Hepatocyte (in vitro differentiated cells): ENCODE data around the gene METTL25. TPM values are rescaled to one million over a fixed set of nuclear protein-coding genes. Genes with fewer than 3 reads are reported as not detected.

Source experiments
- DNase-seq: peaks from one replicate; pipeline ENCODE4 v3.0.0-alpha.2; 2016; ENCODE audit warnings: low spot score
- H2AFZ ChIP-seq: fragments of 200-600 bp; sonication (generic); 2 replicates; pipeline ENCODE4 v1.6.0; 2016; ENCODE audit warnings: antibody characterized with exemption, mild to moderate bottlenecking
- H3K27ac ChIP-seq: fragments of 200-600 bp; sonication (generic); 2 replicates; pipeline ENCODE4 v1.5.1; 2016; ENCODE audit warnings: mild to moderate bottlenecking
- H3K27me3 ChIP-seq: fragments of 200-600 bp; sonication (generic); 2 replicates; pipeline ENCODE4 v1.6.1; 2016
- H3K36me3 ChIP-seq: fragments of 200-600 bp; sonication (generic); replicated peaks from 2 replicates; pipeline ENCODE4 v1.5.1; 2016; ENCODE audit warnings: low read depth; ENCODE audit not compliant: insufficient read depth
- H3K4me1 ChIP-seq: fragments of 200-600 bp; sonication (generic); 2 replicates; pipeline ENCODE4 v1.5.1; 2016; ENCODE audit warnings: mild to moderate bottlenecking, moderate library complexity; ENCODE audit not compliant: insufficient read depth
- H3K4me2 ChIP-seq: fragments of 200-600 bp; sonication (generic); 2 replicates; pipeline ENCODE4 v1.6.0; 2016
- H3K4me3 ChIP-seq: fragments of 200-600 bp; sonication (generic); 2 replicates; pipeline ENCODE4 v1.5.1; 2016; ENCODE audit warnings: mild to moderate bottlenecking
- H3K79me2 ChIP-seq: fragments of 200-600 bp; sonication (generic); 2 replicates; pipeline ENCODE4 v1.6.0; 2017; ENCODE audit warnings: mild to moderate bottlenecking
- H3K9me2 ChIP-seq: fragments of 200-600 bp; sonication (generic); replicated peaks from 2 replicates; pipeline ENCODE4 v1.6.0; 2017; ENCODE audit warnings: mild to moderate bottlenecking; ENCODE audit not compliant: insufficient read depth
- H3K9me3 ChIP-seq: fragments of 200-600 bp; sonication (generic); 2 replicates; pipeline ENCODE4 v1.5.1; 2016; ENCODE audit warnings: low read depth, mild to moderate bottlenecking
- H4K20me1 ChIP-seq: fragments of 200-600 bp; sonication (generic); 2 replicates; pipeline ENCODE4 v1.6.0; 2016; ENCODE audit warnings: mild to moderate bottlenecking; ENCODE audit not compliant: insufficient read depth, poor library complexity, severe bottlenecking
- EZH2 ChIP-seq: fragments of 200-600 bp; sonication (generic); IDR thresholded peaks from 2 replicates; pipeline ENCODE4 v1.6.1; 2016; ENCODE audit warnings: antibody characterized with exemption, mild to moderate bottlenecking, borderline replicate concordance
- EZH2phosphoT487 ChIP-seq: fragments of 200-600 bp; sonication (generic); IDR thresholded peaks from one replicate; pipeline ENCODE4 v1.6.1; 2018; ENCODE audit warnings: antibody characterized with exemption, mild to moderate bottlenecking, low read depth, moderate library complexity; ENCODE audit not compliant: unreplicated experiment, severe bottlenecking
- WGBS: methylation state at CpG from one replicate; pipeline ENCODE4 v1.1.6; 2016; ENCODE audit warnings: low lambda C conversion rate; ENCODE audit errors: missing lambda C conversion rate; 5-methylcytosine and 5-hydroxymethylcytosine counted together
- polyA plus RNA-seq: library from polyadenylated mRNA; unstranded; fragments of >200 nt; fragmentation: Nextera tagmentation; extraction: Ambion mirVana; gene quantifications from 2 replicates; pipeline ENCODE4 v1.2.1, GENCODE V29; 2016
- total RNA-seq: library from RNA; depleted of rRNA; stranded (reverse); fragments of >200 nt; gene quantifications from 2 replicates; pipeline ENCODE4 v1.2.3, GENCODE V29; 2014
- TF ChIP-seq, protein P1 (sequence below): fragments of 200-600 bp; sonication (generic); IDR thresholded peaks from 2 replicates; pipeline ENCODE4 v1.5.1; 2016; ENCODE audit warnings: antibody characterized with exemption, mild to moderate bottlenecking; ENCODE audit not compliant: poor library complexity

Gene METTL25
- total and polyA plus RNA-seq, 2 experiments from 2014 or later: 9.9 to 21.9 TPM

DNA sequence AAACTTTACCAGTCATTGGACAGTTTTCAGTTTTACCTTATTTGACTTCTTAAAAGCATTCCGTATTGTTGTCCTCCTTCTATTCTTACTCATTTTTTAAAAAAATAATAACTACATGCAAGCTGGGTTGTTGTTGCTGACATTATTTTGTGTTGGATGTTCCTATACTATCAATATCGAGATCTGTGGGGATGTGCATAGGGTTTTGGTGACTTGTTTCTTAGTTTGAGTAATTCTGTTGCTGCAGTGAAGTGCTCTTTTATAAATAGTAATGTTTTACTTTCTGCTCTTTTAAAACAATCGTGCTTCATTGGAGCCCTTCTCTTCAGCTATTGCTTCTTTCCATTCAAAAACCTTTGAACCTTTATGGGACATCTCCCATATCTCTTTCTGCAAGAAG, 79.4 kb downstream of the METTL25 start:
- DNase-seq: no peak
- Histone ChIP-seq H3K27ac (no peak overlapping the region), H3K9me3 (no peaks in the 10 kb centered on the region), H3K36me3 (no peaks in the 10 kb centered on the region), H2AFZ (no peak overlapping the region), H3K79me2 (no peaks in the 10 kb centered on the region), H3K4me2 (no peak overlapping the region), H3K4me1 (no peaks in the 10 kb centered on the region), H3K27me3 (no peaks in the 10 kb centered on the region), H4K20me1 (no peaks in the 10 kb centered on the region), H3K9me2 (no peaks in the 10 kb centered on the region), H3K4me3 (no peak overlapping the region)
- TF ChIP-seq EZH2 (no peak), EZH2phosphoT487 (no peak)
- TF ChIP-seq, protein P1, sequence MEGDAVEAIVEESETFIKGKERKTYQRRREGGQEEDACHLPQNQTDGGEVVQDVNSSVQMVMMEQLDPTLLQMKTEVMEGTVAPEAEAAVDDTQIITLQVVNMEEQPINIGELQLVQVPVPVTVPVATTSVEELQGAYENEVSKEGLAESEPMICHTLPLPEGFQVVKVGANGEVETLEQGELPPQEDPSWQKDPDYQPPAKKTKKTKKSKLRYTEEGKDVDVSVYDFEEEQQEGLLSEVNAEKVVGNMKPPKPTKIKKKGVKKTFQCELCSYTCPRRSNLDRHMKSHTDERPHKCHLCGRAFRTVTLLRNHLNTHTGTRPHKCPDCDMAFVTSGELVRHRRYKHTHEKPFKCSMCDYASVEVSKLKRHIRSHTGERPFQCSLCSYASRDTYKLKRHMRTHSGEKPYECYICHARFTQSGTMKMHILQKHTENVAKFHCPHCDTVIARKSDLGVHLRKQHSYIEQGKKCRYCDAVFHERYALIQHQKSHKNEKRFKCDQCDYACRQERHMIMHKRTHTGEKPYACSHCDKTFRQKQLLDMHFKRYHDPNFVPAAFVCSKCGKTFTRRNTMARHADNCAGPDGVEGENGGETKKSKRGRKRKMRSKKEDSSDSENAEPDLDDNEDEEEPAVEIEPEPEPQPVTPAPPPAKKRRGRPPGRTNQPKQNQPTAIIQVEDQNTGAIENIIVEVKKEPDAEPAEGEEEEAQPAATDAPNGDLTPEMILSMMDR: no peak
- WGBS: 100% methylated on average over 3 of the region's 3 CpGs

DNA sequence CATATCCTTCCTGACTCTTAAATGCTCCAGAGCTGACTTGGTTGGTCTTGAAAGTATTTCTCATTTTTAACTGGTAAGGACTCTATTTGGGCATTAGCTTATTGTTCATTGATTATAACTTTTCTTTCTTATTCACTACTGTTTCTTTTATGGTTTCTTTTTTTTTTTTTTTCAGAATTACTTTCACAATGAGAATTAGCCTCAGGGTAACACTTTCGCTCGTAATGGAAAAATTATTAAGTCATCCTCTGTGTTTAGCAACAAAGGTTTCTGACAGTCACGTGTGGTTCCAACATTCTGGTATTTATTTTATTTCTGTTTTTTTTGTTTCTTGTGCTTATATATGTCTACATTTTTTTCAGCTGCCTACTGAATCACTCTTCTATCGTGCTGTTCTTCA, 80.0 kb downstream of the METTL25 start:
- Histone ChIP-seq H3K27me3 (no peaks in the 10 kb centered on the region), H3K9me2 (no peaks in the 10 kb centered on the region), H3K4me2 (no peak overlapping the region), H4K20me1 (no peaks in the 10 kb centered on the region), H3K36me3 (no peaks in the 10 kb centered on the region), H3K79me2 (no peaks in the 10 kb centered on the region), H3K27ac (no peak overlapping the region), H3K9me3 (no peaks in the 10 kb centered on the region), H3K4me1 (no peaks in the 10 kb centered on the region), H3K4me3 (no peak overlapping the region), H2AFZ (no peak overlapping the region)
- TF ChIP-seq, protein P1: no peak
- TF ChIP-seq EZH2: no peak
- WGBS: 92% methylated on average over 4 of the region's 4 CpGs
- no peak for DNase-seq

DNA sequence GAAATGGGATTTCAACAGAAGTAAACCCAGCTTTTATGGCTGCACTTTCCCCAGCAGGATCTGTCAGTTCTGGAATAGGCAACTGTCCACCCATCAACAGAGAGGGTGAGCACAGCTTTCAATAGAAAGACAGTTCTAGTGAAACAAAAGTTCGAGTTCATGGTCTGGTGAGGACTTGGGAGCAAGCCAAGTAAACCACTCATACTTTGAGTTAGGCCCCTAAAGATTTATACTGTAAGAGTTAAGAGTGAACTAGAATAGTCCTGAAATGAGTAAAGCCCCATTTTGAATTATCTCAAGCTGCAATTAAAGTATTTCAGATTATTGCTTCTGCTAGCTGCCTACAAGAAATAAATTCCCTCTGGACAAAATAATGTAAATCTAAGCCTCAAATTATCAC, 82.6 kb downstream of the METTL25 start:
- Histone ChIP-seq H4K20me1 (no peaks in the 10 kb centered on the region), H3K27me3 (no peaks in the 10 kb centered on the region), H3K4me3 (no peak overlapping the region), H3K27ac (no peak overlapping the region), H3K9me2 (no peaks in the 10 kb centered on the region), H3K36me3 (no peaks in the 10 kb centered on the region), H2AFZ (no peak overlapping the region), H3K4me1 (no peaks in the 10 kb centered on the region), H3K79me2 (no peaks in the 10 kb centered on the region), H3K9me3 (no peaks in the 10 kb centered on the region), H3K4me2 (no peak overlapping the region)
- 83% methylated on average over 1 of the region's 1 CpG for WGBS
- DNase-seq: no peak
- TF ChIP-seq EZH2: no peak

DNA sequence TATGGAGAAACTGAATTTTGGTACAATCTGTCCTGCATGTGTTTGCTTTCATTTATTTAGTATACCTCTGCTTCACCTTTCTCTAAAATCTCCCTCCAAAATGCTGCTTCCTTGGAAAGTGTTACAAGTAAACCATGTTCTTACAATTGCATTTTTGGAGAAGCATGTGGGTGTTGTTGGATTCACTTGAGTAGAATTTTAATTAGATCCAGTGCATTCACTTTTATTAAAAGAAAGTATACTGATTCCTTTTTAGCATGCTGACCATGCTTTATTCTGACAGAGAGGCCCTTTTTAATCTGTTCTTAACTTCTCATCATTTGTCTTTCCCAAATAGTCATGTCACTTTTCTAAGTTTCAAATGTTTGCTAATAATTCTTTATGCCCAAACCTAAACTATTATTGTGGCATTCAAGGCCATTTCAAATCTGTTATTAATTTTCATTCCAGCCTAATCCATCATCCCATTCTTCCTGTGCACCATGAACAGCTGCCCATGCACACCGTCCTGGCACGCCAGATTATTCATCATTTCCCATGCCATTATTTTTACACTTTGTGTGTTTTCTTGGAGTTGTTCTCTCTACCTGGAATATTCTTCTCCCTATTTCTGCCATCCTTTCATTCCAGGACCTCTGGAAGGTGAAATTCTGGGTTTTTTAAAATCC, 90.7 kb downstream of the METTL25 start:
- H3K36me3 ChIP-seq: no peaks in the 10 kb centered on the region
- no peak for DNase-seq
- H3K27ac ChIP-seq: no peak overlapping the region
- no peak overlapping the region for H3K4me3 ChIP-seq
- no peaks in the 10 kb centered on the region for H3K4me1 ChIP-seq
- no peaks in the 10 kb centered on the region for H4K20me1 ChIP-seq
- no peak overlapping the region for H3K4me2 ChIP-seq
- H2AFZ ChIP-seq: no peak overlapping the region
- no peaks in the 10 kb centered on the region for H3K79me2 ChIP-seq
- no peaks in the 10 kb centered on the region for H3K9me2 ChIP-seq
- H3K9me3 ChIP-seq: no peaks in the 10 kb centered on the region
- WGBS: 100% methylated on average over 2 of the region's 2 CpGs
- TF ChIP-seq, protein P1: no peak
- TF ChIP-seq EZH2 (no peak), EZH2phosphoT487 (no peak)
- no peaks in the 10 kb centered on the region for H3K27me3 ChIP-seq
